HCT116 (cell line): Measurements from ENCODE around the gene PPP6R3. TPM values are rescaled to one million over a fixed set of nuclear protein-coding genes. Genes with fewer than 3 reads are reported as not detected.

Experiments used
- ATAC-seq: fragments of 200-7000 bp; cut with Tn5 transposase; 2 replicates; pipeline ENCODE4 v1.9.1; 2020; ENCODE audit warnings: mild to moderate bottlenecking, moderate library complexity
- BruUV-seq: library from RNA; stranded (reverse); fragments of 400-500 nt; replicated peaks from 2 replicates; lab custom pipeline; 2021; lab: Mats Ljungman, UMichigan
- CTCF ChIA-PET: fragments of 300-600 bp; sonication (Branson Sonifier 250); formaldehyde crosslinking; loops from one replicate; lab custom pipeline; 2021; ENCODE audit warnings: antibody characterized with exemption; lab: Charles Lee
- POLR2A ChIA-PET: fragments of 300-600, 350-600 bp; sonication (Branson Sonifier 250); formaldehyde crosslinking; loops from one replicate; lab custom pipeline; 2021; ENCODE audit warnings: antibody characterized with exemption; lab: Charles Lee
- RAD21 ChIA-PET, 2 experiments: fragments of 300-600 bp; sonication (Branson Sonifier 250); formaldehyde crosslinking; loops; one replicate each; lab custom pipeline; 2023; ENCODE audit warnings: low total read pairs in 2 of 2; ENCODE audit not compliant: uncharacterized antibody in 2 of 2, unreplicated experiment in 2 of 2, low non-redundant PET in 1 of 2; lab: Charles Lee
- DNase-seq: peaks from one replicate; pipeline ENCODE4 v3.0.0-alpha.2; 2010; ENCODE audit warnings: low read depth, low spot score
- H2AFZ ChIP-seq: fragments of 200-600 bp; shearing (Covaris generic), sonication (generic); 2 replicates; pipeline ENCODE4 v1.6.1; 2017; ENCODE audit warnings: low read depth, mixed run types, mixed read lengths, antibody characterized with exemption, low read length; ENCODE audit not compliant: poor library complexity, severe bottlenecking
- H3K27ac ChIP-seq: 2 replicates; pipeline ENCODE4 v1.5.1; 2012; ENCODE audit warnings: low read depth, low read length
- H3K27me3 ChIP-seq: fragments of 200-600 bp; sonication (generic); 2 replicates; pipeline ENCODE4 v1.6.1; 2016; ENCODE audit warnings: mixed run types, low read length, mixed read lengths; ENCODE audit not compliant: insufficient read depth
- H3K36me3 ChIP-seq, 2 experiments: fragments of 200-500 bp in 1 of 2; fragments of 200-600 bp in 1 of 2; sonication (Bioruptor generic) in 1 of 2; sonication (generic) in 1 of 2; 2 replicates each; pipeline versions ENCODE4 v1.5.1 to v1.6.1; 2014 to 2016; ENCODE audit warnings: low read length in 2 of 2, inconsistent platforms in 1 of 2, mixed read lengths in 1 of 2, mixed run types in 1 of 2; ENCODE audit not compliant: insufficient read depth in 2 of 2, control insufficient read depth in 1 of 2
- H3K4me1 ChIP-seq, 2 experiments: fragments of 200-600 bp in 1 of 2; sonication (generic) in 1 of 2; 2 replicates each; pipeline versions ENCODE4 v1.5.1 to v1.6.1; 2012 to 2017; ENCODE audit warnings: low read length in 2 of 2, inconsistent platforms in 1 of 2, mild to moderate bottlenecking in 1 of 2, mixed read lengths in 1 of 2, mixed run types in 1 of 2, moderate library complexity in 1 of 2; ENCODE audit not compliant: insufficient read depth in 2 of 2, control insufficient read depth in 1 of 2
- H3K4me2 ChIP-seq: fragments of 200-600 bp; sonication (generic); 2 replicates; pipeline ENCODE4 v1.6.1; 2017; ENCODE audit warnings: mixed run types, low read length, mixed read lengths
- H3K4me3 ChIP-seq, 2 experiments: fragments of 200-600 bp in 1 of 2; sonication (generic) in 1 of 2; replicated peaks in 1 of 2; 2 replicates each; pipeline ENCODE4 v1.5.1; 2011 to 2016; ENCODE audit warnings: low read length in 2 of 2, control low read depth in 1 of 2, low read depth in 1 of 2, mild to moderate bottlenecking in 1 of 2, mixed read lengths in 1 of 2, mixed run types in 1 of 2
- H3K79me2 ChIP-seq: fragments of 200-600 bp; sonication (generic); 2 replicates; pipeline ENCODE4 v1.6.1; 2017; ENCODE audit warnings: mild to moderate bottlenecking, mixed run types, low read length, moderate library complexity, mixed read lengths; ENCODE audit not compliant: insufficient read depth
- H3K9ac ChIP-seq: fragments of 200-600 bp; sonication (generic); 2 replicates; pipeline ENCODE4 v1.6.1; 2016; ENCODE audit warnings: low read length, mixed read lengths
- H3K9me2 ChIP-seq: fragments of 200-600 bp; sonication (generic), shearing (Covaris generic); 2 replicates; pipeline ENCODE4 v1.6.1; 2017; ENCODE audit warnings: mixed run types, mild to moderate bottlenecking, moderate library complexity; ENCODE audit not compliant: insufficient read depth
- H3K9me3 ChIP-seq, 2 experiments: fragments of 200-500 bp in 1 of 2; fragments of 200-600 bp in 1 of 2; sonication (Bioruptor generic) in 1 of 2; sonication (generic) in 1 of 2; 2 replicates each; pipeline ENCODE4 v1.6.1; 2014 to 2017; ENCODE audit warnings: low read length in 2 of 2, mixed read lengths in 2 of 2, inconsistent platforms in 1 of 2, low read depth in 1 of 2, mild to moderate bottlenecking in 1 of 2, mixed run types in 1 of 2, moderate library complexity in 1 of 2; ENCODE audit not compliant: control insufficient read depth in 1 of 2, insufficient read depth in 1 of 2
- H4K20me1 ChIP-seq: fragments of 200-600 bp; sonication (generic), shearing (Covaris generic); 2 replicates; pipeline ENCODE4 v1.6.1; 2017; ENCODE audit warnings: mixed run types, mild to moderate bottlenecking, moderate library complexity; ENCODE audit not compliant: insufficient read depth
- CBX3 ChIP-seq: IDR thresholded peaks from 2 replicates; pipeline ENCODE4 v1.6.1; 2012; ENCODE audit warnings: low read depth
- CEBPB ChIP-seq: IDR thresholded peaks from 2 replicates; pipeline ENCODE4 v1.6.1; 2012; ENCODE audit warnings: low read depth
- CTCF ChIP-seq, 3 experiments: fragments of 200-600 bp in 1 of 3; sonication (generic) in 1 of 3; IDR thresholded peaks in 2 of 3; conservative IDR thresholded peaks in 1 of 3; 2 replicates each; pipeline ENCODE4 v1.5.1; 2012 to 2017; ENCODE audit warnings: low read depth in 2 of 3, low read length in 2 of 3, antibody characterized with exemption in 1 of 3, borderline replicate concordance in 1 of 3, control low read depth in 1 of 3, mild to moderate bottlenecking in 1 of 3, mixed read lengths in 1 of 3, mixed run types in 1 of 3, moderate library complexity in 1 of 3; ENCODE audit not compliant: insufficient read depth in 1 of 3
- EGR1 ChIP-seq: IDR thresholded peaks from 2 replicates; pipeline ENCODE4 v1.6.1; 2012; ENCODE audit warnings: low read depth
- ELF1 ChIP-seq: IDR thresholded peaks from 2 replicates; pipeline ENCODE4 v1.6.1; 2012; ENCODE audit warnings: low read depth, borderline replicate concordance
- EZH2 ChIP-seq: fragments of 200-600 bp; sonication (generic); IDR thresholded peaks from 2 replicates; pipeline ENCODE4 v1.6.1; 2017; ENCODE audit warnings: antibody characterized with exemption, mixed run types
- FOSL1 ChIP-seq: IDR thresholded peaks from 2 replicates; pipeline ENCODE4 v1.6.1; 2012; ENCODE audit warnings: low read depth
- JUND ChIP-seq: IDR thresholded peaks from 2 replicates; pipeline ENCODE4 v1.6.1; 2012
- POLR2A ChIP-seq: IDR thresholded peaks from 2 replicates; pipeline ENCODE4 v1.7.0; 2011; ENCODE audit warnings: borderline replicate concordance; ENCODE audit not compliant: insufficient read depth, insufficient read length; ENCODE audit errors: extremely low read depth
- POLR2AphosphoS5 ChIP-seq: IDR thresholded peaks from 2 replicates; pipeline ENCODE4 v1.6.1; 2011; ENCODE audit warnings: mild to moderate bottlenecking, low read depth, low read length, moderate library complexity
- SP1 ChIP-seq: IDR thresholded peaks from 2 replicates; pipeline ENCODE4 v1.6.1; 2012; ENCODE audit warnings: low read depth
- SRF ChIP-seq: IDR thresholded peaks from 2 replicates; pipeline ENCODE4 v1.6.1; 2012; ENCODE audit warnings: low read depth
- TCF7L2 ChIP-seq: IDR thresholded peaks from 2 replicates; pipeline ENCODE4 v1.7.0; 2011; ENCODE audit warnings: borderline replicate concordance, inconsistent platforms; ENCODE audit not compliant: insufficient read depth, insufficient read length; ENCODE audit errors: extremely low read depth
- YY1 ChIP-seq: IDR thresholded peaks from 2 replicates; pipeline ENCODE4 v1.6.1; 2011; ENCODE audit warnings: low read length, low read depth, moderate library complexity, mild to moderate bottlenecking; ENCODE audit not compliant: insufficient replicate concordance; ENCODE audit errors: extremely low read depth
- ZBTB33 ChIP-seq: IDR thresholded peaks from 2 replicates; pipeline ENCODE4 v1.6.1; 2011; ENCODE audit warnings: mild to moderate bottlenecking, low read length, moderate library complexity; ENCODE audit not compliant: insufficient replicate concordance; ENCODE audit errors: extremely low read depth
- ZFX ChIP-seq: fragments of 450-650 bp; IDR thresholded peaks from 2 replicates; pipeline ENCODE4 v1.6.1; 2017
- ZNF274 ChIP-seq: fragments of 200-500 bp; sonication (Bioruptor generic); IDR thresholded peaks from 2 replicates; pipeline ENCODE4 v1.6.1; 2014; ENCODE audit warnings: mild to moderate bottlenecking, low read depth, low read length, inconsistent platforms
- intact Hi-C: fragments of 100-400 bp; cut with micrococcal nuclease; formaldehyde crosslinking; loops from 2 replicates; pipeline ENCODE4 v1.10.0; 2022
- total RNA-seq: library from RNA; stranded (reverse); gene quantifications from one replicate; pipeline ENCODE4 v1.2.1, GENCODE V29; 2021; ENCODE audit not compliant: unreplicated experiment
- TF ChIP-seq, protein P1 (sequence below): IDR thresholded peaks from 2 replicates; pipeline ENCODE4 v1.6.1; 2012
- TF ChIP-seq, protein P2 (sequence below): IDR thresholded peaks from 2 replicates; pipeline ENCODE4 v1.6.1; 2012; ENCODE audit warnings: low read depth

Gene PPP6R3
- total RNA-seq, 1 experiment from 2014 or later: 113 TPM

GRCh38 chr11:68574308-68574707 is 113.8 kb downstream of the PPP6R3 start:
- no peak overlapping the region for H2AFZ ChIP-seq
- H3K36me3 ChIP-seq: peaks cover 24 to 50% of the 10 kb centered on the region in 2 experiments; a peak in 3 of 4 replicates
- peaks cover 63% of the 10 kb centered on the region for H3K79me2 ChIP-seq
- DNase-seq (no peak), ATAC-seq (no peak)
- H3K27me3 ChIP-seq: no peaks in the 10 kb centered on the region
- no TSS peak for BruUV-seq
- H3K4me1 ChIP-seq: no peaks in the 10 kb centered on the region
- H3K9me2 ChIP-seq: no peaks in the 10 kb centered on the region
- intact Hi-C loops: no loop called here
- H3K9ac ChIP-seq: no peak overlapping the region
- H3K4me2 ChIP-seq: no peak overlapping the region
- CTCF ChIA-PET: interaction anchor here (1.5 kb wide), 1 partner anchor 10 kb away, joined by 5 read pairs; no protein-coding TSS in a partner anchor
- H3K27ac ChIP-seq: no peak overlapping the region
- H3K4me3 ChIP-seq: no peak overlapping the region
- TF ChIP-seq EZH2 (no peak), CBX3 (no peak), CEBPB (no peak), CTCF (IDR thresholded peaks at IDR 0.05 in 2 of 3, conservative IDR thresholded peaks at IDR 0.05 in 1 of 3; ENCODE audit: borderline replicate concordance in 1 of 3, insufficient read depth in 1 of 3, low read depth in 2 of 3, low read length in 2 of 3) (no peak), ZNF274 (no peak), ZBTB33 (no peak), TCF7L2 (no peak), ZFX (no peak), YY1 (no peak), FOSL1 (no peak), SRF (no peak), SP1 (no peak), POLR2AphosphoS5 (no peak), JUND (no peak), ELF1 (no peak), EGR1 (no peak), POLR2A (no peak)
- TF ChIP-seq, protein P1, sequence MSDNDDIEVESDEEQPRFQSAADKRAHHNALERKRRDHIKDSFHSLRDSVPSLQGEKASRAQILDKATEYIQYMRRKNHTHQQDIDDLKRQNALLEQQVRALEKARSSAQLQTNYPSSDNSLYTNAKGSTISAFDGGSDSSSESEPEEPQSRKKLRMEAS: no peak
- TF ChIP-seq, protein P2, sequence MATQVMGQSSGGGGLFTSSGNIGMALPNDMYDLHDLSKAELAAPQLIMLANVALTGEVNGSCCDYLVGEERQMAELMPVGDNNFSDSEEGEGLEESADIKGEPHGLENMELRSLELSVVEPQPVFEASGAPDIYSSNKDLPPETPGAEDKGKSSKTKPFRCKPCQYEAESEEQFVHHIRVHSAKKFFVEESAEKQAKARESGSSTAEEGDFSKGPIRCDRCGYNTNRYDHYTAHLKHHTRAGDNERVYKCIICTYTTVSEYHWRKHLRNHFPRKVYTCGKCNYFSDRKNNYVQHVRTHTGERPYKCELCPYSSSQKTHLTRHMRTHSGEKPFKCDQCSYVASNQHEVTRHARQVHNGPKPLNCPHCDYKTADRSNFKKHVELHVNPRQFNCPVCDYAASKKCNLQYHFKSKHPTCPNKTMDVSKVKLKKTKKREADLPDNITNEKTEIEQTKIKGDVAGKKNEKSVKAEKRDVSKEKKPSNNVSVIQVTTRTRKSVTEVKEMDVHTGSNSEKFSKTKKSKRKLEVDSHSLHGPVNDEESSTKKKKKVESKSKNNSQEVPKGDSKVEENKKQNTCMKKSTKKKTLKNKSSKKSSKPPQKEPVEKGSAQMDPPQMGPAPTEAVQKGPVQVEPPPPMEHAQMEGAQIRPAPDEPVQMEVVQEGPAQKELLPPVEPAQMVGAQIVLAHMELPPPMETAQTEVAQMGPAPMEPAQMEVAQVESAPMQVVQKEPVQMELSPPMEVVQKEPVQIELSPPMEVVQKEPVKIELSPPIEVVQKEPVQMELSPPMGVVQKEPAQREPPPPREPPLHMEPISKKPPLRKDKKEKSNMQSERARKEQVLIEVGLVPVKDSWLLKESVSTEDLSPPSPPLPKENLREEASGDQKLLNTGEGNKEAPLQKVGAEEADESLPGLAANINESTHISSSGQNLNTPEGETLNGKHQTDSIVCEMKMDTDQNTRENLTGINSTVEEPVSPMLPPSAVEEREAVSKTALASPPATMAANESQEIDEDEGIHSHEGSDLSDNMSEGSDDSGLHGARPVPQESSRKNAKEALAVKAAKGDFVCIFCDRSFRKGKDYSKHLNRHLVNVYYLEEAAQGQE: no peak
- H3K9me3 ChIP-seq: no peaks in the 10 kb centered on the region
- RAD21 ChIA-PET: no interaction called here
- H4K20me1 ChIP-seq: peaks cover 5% of the 10 kb centered on the region; the same call in 1 of the 2 replicates
- POLR2A ChIA-PET: no interaction called here
